HepG2 (cell line): ENCODE data around the gene MEGF11. TPM values are rescaled to one million over a fixed set of nuclear protein-coding genes. Genes with fewer than 3 reads are reported as not detected.

Source experiments
- ATAC-seq: fragments of 200-7000 bp; cut with Tn5 transposase; 3 replicates; pipeline ENCODE4 v1.9.1; 2020; ENCODE audit warnings: mild to moderate bottlenecking, moderate library complexity
- BruUV-seq: library from RNA; stranded (reverse); fragments of 400-500 nt; replicated peaks from 2 replicates; lab custom pipeline; 2021; lab: Mats Ljungman, UMichigan
- CTCF ChIA-PET: fragments of 300-600 bp; formaldehyde crosslinking; extraction: SDS; loops from one replicate; lab custom pipeline; 2021; ENCODE audit warnings: low total read pairs, inconsistent platforms, low intra/inter-chr PET ratio; lab: Yijun Ruan, JAX
- POLR2A ChIA-PET: fragments of 350-600 bp; sonication (Branson Sonifier 250); formaldehyde crosslinking; loops from one replicate; lab custom pipeline; 2020; ENCODE audit warnings: antibody characterized with exemption, inconsistent platforms; lab: Yijun Ruan, JAX
- DNase-seq: peaks from one replicate; pipeline ENCODE4 v3.0.0-alpha.2; 2015; ENCODE audit warnings: low spot score
- FAIRE-seq: peaks from 3 replicates; lab custom pipeline; 2011; peaks lifted over from hg19 to GRCh38; lab: Jason Lieb, UNC
- H2AFZ ChIP-seq: one replicate; pipeline ENCODE4 v1.6.1; 2011; ENCODE audit warnings: low read length, inconsistent platforms
- H3K27ac ChIP-seq: fragments of 300-600 bp; 3 replicates; pipeline ENCODE4 v1.8.0; 2011; ENCODE audit warnings: mixed run types, mild to moderate bottlenecking, mixed read lengths, low read length, inconsistent platforms; ENCODE audit not compliant: insufficient read depth; ENCODE audit errors: extremely low read length
- H3K27me3 ChIP-seq, 2 experiments: fragments of 200-600 bp in 1 of 2; 2 replicates in 1 of 2; 3 replicates in 1 of 2; pipeline versions ENCODE4 v1.6.0 to v1.8.0; 2011; ENCODE audit warnings: low read length in 2 of 2, mild to moderate bottlenecking in 2 of 2, moderate library complexity in 2 of 2, inconsistent platforms in 1 of 2; ENCODE audit not compliant: insufficient read depth in 2 of 2, control insufficient read depth in 1 of 2
- H3K36me3 ChIP-seq, 2 experiments: fragments of 200-600 bp in 1 of 2; replicated peaks in 1 of 2; 2 replicates in 1 of 2; 3 replicates in 1 of 2; pipeline versions ENCODE4 v1.5.1 to v1.8.0; 2011; ENCODE audit warnings: low read length in 2 of 2, inconsistent platforms in 1 of 2; ENCODE audit not compliant: insufficient read depth in 2 of 2, control insufficient read depth in 1 of 2
- H3K4me1 ChIP-seq: 2 replicates; pipeline ENCODE4 v1.5.1; 2012; ENCODE audit warnings: low read length, inconsistent platforms; ENCODE audit not compliant: insufficient read depth
- H3K4me2 ChIP-seq: 2 replicates; pipeline ENCODE4 v1.6.0; 2011; ENCODE audit warnings: low read depth, low read length, inconsistent platforms
- H3K4me3 ChIP-seq, 3 experiments: fragments of 200-600 bp in 1 of 3; sonication (generic), shearing (Covaris generic) in 1 of 3; replicated peaks in 1 of 3; 2 replicates each; pipeline ENCODE4 v1.5.1; 2011 to 2016; ENCODE audit warnings: low read length in 3 of 3, inconsistent platforms in 2 of 3, low read depth in 2 of 3, mild to moderate bottlenecking in 2 of 3, control low read depth in 1 of 3, mixed read lengths in 1 of 3; ENCODE audit not compliant: insufficient read depth in 1 of 3
- H3K79me2 ChIP-seq: one replicate; pipeline ENCODE4 v1.6.1; 2011; ENCODE audit warnings: low read length, inconsistent platforms; ENCODE audit not compliant: insufficient read depth
- H3K9ac ChIP-seq: 2 replicates; pipeline ENCODE4 v1.6.0; 2011; ENCODE audit warnings: mild to moderate bottlenecking, low read depth, low read length, inconsistent platforms; ENCODE audit not compliant: insufficient read depth
- H3K9me3 ChIP-seq: 2 replicates; pipeline ENCODE4 v1.5.1; 2012; ENCODE audit warnings: mild to moderate bottlenecking, low read length
- H4K20me1 ChIP-seq: 2 replicates; pipeline ENCODE4 v1.6.0; 2011; ENCODE audit warnings: inconsistent platforms, mild to moderate bottlenecking, low read length, moderate library complexity; ENCODE audit not compliant: insufficient read depth
- ASH2L ChIP-seq: fragments of 300-600, 200-600 bp; sonication (generic); IDR thresholded peaks from 2 replicates; pipeline ENCODE4 v1.7.0; 2017; ENCODE audit warnings: low read depth, mild to moderate bottlenecking, moderate library complexity, mixed read lengths, low read length; ENCODE audit not compliant: insufficient read length
- CC2D1A ChIP-seq: sonication (generic); formaldehyde crosslinking; IDR thresholded peaks from 2 replicates; pipeline ENCODE4 v1.8.1; 2023; ENCODE audit warnings: mild to moderate bottlenecking, missing genetic modification reagents
- CHD2 ChIP-seq: IDR thresholded peaks from 2 replicates; pipeline ENCODE4 v1.6.1; 2011; ENCODE audit warnings: low read depth, low read length, improper control_type of control experiment
- KDM5A ChIP-seq: fragments of 200-600 bp; sonication (generic); IDR thresholded peaks from 2 replicates; pipeline ENCODE4 v1.7.0; 2018; ENCODE audit warnings: antibody characterized with exemption, mild to moderate bottlenecking, low read length, borderline replicate concordance
- NR2F1 ChIP-seq, 2 experiments: fragments of 450-650 bp in 1 of 2; formaldehyde crosslinking in 1 of 2; IDR thresholded peaks; 2 replicates each; pipeline versions ENCODE4 v1.5.0 to v1.6.1; 2016 to 2020; ENCODE audit warnings: mild to moderate bottlenecking in 1 of 2, missing compliant biosample characterization in 1 of 2, missing genetic modification reagents in 1 of 2, moderate library complexity in 1 of 2
- RAD21 ChIP-seq: fragments of 450-650 bp; formaldehyde crosslinking; IDR thresholded peaks from 2 replicates; pipeline ENCODE4 v1.5.0; 2020; ENCODE audit warnings: mild to moderate bottlenecking
- RNF2 ChIP-seq: fragments of 450-650 bp; conservative IDR thresholded peaks from 2 replicates; pipeline ENCODE4 v1.6.1; 2016; ENCODE audit warnings: low read depth
- SMARCE1 ChIP-seq: fragments of 450-650 bp; IDR thresholded peaks from 2 replicates; pipeline ENCODE4 v1.6.1; 2017; ENCODE audit warnings: borderline replicate concordance
- THYN1 ChIP-seq: sonication (generic); formaldehyde crosslinking; IDR thresholded peaks from 2 replicates; pipeline ENCODE4 v1.8.1; 2023; ENCODE audit warnings: low read depth, mild to moderate bottlenecking, moderate library complexity, missing genetic modification reagents, borderline replicate concordance
- ZBTB44 ChIP-seq: sonication (generic); formaldehyde crosslinking; IDR thresholded peaks from 2 replicates; pipeline ENCODE4 v1.4.0; 2020; ENCODE audit warnings: missing genetic modification reagents
- ZNF333 ChIP-seq: sonication (generic); formaldehyde crosslinking; IDR thresholded peaks from 2 replicates; pipeline ENCODE4 v1.4.0; 2020; ENCODE audit warnings: mild to moderate bottlenecking, missing genetic modification reagents, borderline replicate concordance
- ZNF503 ChIP-seq: sonication (generic); formaldehyde crosslinking; IDR thresholded peaks from 2 replicates; pipeline ENCODE4 v1.4.0; 2020; ENCODE audit warnings: missing genetic modification reagents
- ZNF570 ChIP-seq: sonication (generic); formaldehyde crosslinking; IDR thresholded peaks from 2 replicates; pipeline ENCODE4 v1.4.0; 2020; ENCODE audit warnings: mild to moderate bottlenecking, missing genetic modification reagents, borderline replicate concordance
- whole genome bisulfite sequencing: methylation state at CpG from one replicate; pipeline ENCODE4 v1.1.6; 2017; ENCODE audit warnings: low lambda C conversion rate; 5-methylcytosine and 5-hydroxymethylcytosine counted together
- in situ Hi-C: cut with HindIII; loops from 2 replicates; pipeline ENCODE4 v1.10.0; 2017; ENCODE audit warnings: low pct_unique_long_range_greater_than_20kb; ENCODE audit not compliant: extremely low pct_ligation_motif_present
- intact Hi-C: fragments of 100-400 bp; cut with micrococcal nuclease; formaldehyde crosslinking; loops from one replicate; pipeline ENCODE4 v1.10.0; 2022; ENCODE audit not compliant: unreplicated experiment
- polyA plus RNA-seq, 8 experiments: library from polyadenylated mRNA; depleted of rRNA in 3 of 8; stranded (reverse) in 7 of 8; unstranded in 1 of 8; fragments of >200 nt; fragmentation: Illumina TruSeq in 4 of 8; extraction: Trizol in 4 of 8; gene quantifications; 2 replicates each; pipeline versions ENCODE4 v1.2.1 to v1.2.3, GENCODE V29; 2011 to 2016; ENCODE audit warnings: low read depth in 4 of 8, missing spikeins in 1 of 8, mixed read lengths in 1 of 8; ENCODE audit not compliant: insufficient read depth in 1 of 8
- total RNA-seq, 5 experiments: library from RNA; depleted of rRNA; stranded (reverse); fragments of >200 nt; fragmentation: Illumina TruSeq; extraction: Trizol; gene quantifications; 2 replicates each; pipeline ENCODE4 v1.2.3, GENCODE V29; 2016; ENCODE audit warnings: low read depth in 1 of 5
- TF ChIP-seq, protein P1 (sequence below): IDR thresholded peaks from 2 replicates; pipeline ENCODE4 v1.6.1; 2018; ENCODE audit warnings: missing genetic modification reagents, mild to moderate bottlenecking, missing compliant biosample characterization

MEGF11 gene
- total and polyA plus RNA-seq, 2 of the 13 experiments (the other 11 are each of a cell fraction or from before 2014, with no cell fraction given) = not detected

DNA sequence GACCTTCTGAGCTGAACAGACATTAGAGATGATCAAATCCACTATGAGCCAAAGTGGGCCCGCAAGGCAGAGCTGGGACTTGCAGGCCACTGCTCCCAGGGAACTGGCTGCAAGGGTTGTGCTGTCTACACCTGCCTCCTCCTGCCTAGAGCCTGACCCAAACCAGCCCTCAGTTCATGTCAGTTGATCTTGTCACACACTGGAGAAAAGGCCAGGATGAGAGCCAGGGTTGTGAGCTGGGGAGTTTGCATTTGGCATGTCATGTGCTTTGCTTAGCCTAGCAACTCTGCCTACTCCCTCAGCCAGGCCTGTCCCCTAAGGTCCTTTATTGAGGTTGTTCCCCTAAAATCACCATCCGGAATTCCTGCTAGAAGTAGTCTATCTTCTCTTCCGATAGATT lies 316.5 kb downstream of the MEGF11 start:
- peaks cover 2 to 10% of the 10 kb centered on the region in 2 experiments; a peak in 3 of 5 replicates for H3K27me3 ChIP-seq
- ATAC-seq = no peak
- BruUV-seq = no TSS peak
- no peaks in the 10 kb centered on the region for H4K20me1 ChIP-seq
- H2AFZ ChIP-seq = no peak overlapping the region
- CTCF ChIA-PET = no interaction called here
- no peak overlapping the region for H3K4me2 ChIP-seq
- intact Hi-C loops (no loop called here), in situ Hi-C loops (no loop called here)
- no peak overlapping the region for H3K4me3 ChIP-seq
- POLR2A ChIA-PET = no interaction called here
- H3K4me1 ChIP-seq = no peaks in the 10 kb centered on the region
- H3K79me2 ChIP-seq = no peaks in the 10 kb centered on the region
- TF ChIP-seq RNF2 = no peak
- TF ChIP-seq CC2D1A = no peak
- no peak for TF ChIP-seq ZNF503 (CRISPR knock-in tag)
- H3K9ac ChIP-seq = no peak overlapping the region
- FAIRE-seq = no peak
- H3K9me3 ChIP-seq = no peaks in the 10 kb centered on the region
- H3K27ac ChIP-seq = no peak overlapping the region
- no peaks in the 10 kb centered on the region for H3K36me3 ChIP-seq
- 46% methylated on average over 2 of the region's 3 CpGs for WGBS
- no peak for DNase-seq

GRCh38 chr15:65936282-65936681 lies 317.3 kb downstream of the MEGF11 start:
- in situ Hi-C loops = no loop called here

More at GRCh38 chr15:65936282-65936681, 317.3 kb downstream of the MEGF11 start:
- TF ChIP-seq RAD21 = no peak
- TF ChIP-seq KDM5A = no peak
- TF ChIP-seq, protein P1, sequence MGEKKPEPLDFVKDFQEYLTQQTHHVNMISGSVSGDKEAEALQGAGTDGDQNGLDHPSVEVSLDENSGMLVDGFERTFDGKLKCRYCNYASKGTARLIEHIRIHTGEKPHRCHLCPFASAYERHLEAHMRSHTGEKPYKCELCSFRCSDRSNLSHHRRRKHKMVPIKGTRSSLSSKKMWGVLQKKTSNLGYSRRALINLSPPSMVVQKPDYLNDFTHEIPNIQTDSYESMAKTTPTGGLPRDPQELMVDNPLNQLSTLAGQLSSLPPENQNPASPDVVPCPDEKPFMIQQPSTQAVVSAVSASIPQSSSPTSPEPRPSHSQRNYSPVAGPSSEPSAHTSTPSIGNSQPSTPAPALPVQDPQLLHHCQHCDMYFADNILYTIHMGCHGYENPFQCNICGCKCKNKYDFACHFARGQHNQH (CRISPR knock-in tag) = no peak
- TF ChIP-seq NR2F1 (CRISPR knock-in tag; IDR thresholded peaks at IDR 0.05) = no peak
- TF ChIP-seq THYN1 (CRISPR knock-in tag) = no peak
- TF ChIP-seq ASH2L = no peak
- no peak for TF ChIP-seq SMARCE1
- no peak for TF ChIP-seq ZNF333 (CRISPR knock-in tag)
- TF ChIP-seq ZBTB44 = no peak
- TF ChIP-seq ZNF570 (CRISPR knock-in tag) = no peak
- TF ChIP-seq CHD2 = no peak
- TF ChIP-seq, all 625 proteins: peak for 0
- peaks cover 2 to 7% of the 10 kb centered on the region in 2 experiments; a peak in 2 of 5 replicates for H3K27me3 ChIP-seq
- H3K4me3 ChIP-seq = no peak overlapping the region
- CTCF ChIA-PET = no interaction called here
- intact Hi-C loops = no loop called here
- H3K9ac ChIP-seq = no peak overlapping the region
- 0% methylated on average over 1 of the region's 1 CpG for whole genome bisulfite sequencing
- no peaks in the 10 kb centered on the region for H3K79me2 ChIP-seq
- POLR2A ChIA-PET = no interaction called here
- no peak overlapping the region for H3K27ac ChIP-seq
- no peak for ATAC-seq
- H3K4me2 ChIP-seq = no peak overlapping the region
- H3K9me3 ChIP-seq = no peaks in the 10 kb centered on the region
- no peaks in the 10 kb centered on the region for H4K20me1 ChIP-seq
- BruUV-seq = no TSS peak
- FAIRE-seq = no peak
- DNase-seq = no peak
- H2AFZ ChIP-seq = no peak overlapping the region
- no peaks in the 10 kb centered on the region for H3K4me1 ChIP-seq
- no peaks in the 10 kb centered on the region for H3K36me3 ChIP-seq
